SK-N-MC (cell line): Measurements from ENCODE around the gene OOEP.

Experiments
- EZH2 ChIP-seq: fragments of 200-600 bp; sonication (generic); IDR thresholded peaks from one replicate; pipeline ENCODE4 v1.6.1; 2017; ENCODE audit warnings: antibody characterized with exemption
- FOXP2 ChIP-seq: optimal IDR thresholded peaks from 2 replicates; pipeline ENCODE3; 2011; ENCODE audit warnings: mild to moderate bottlenecking, moderate library complexity; ENCODE audit not compliant: insufficient read depth; ENCODE audit errors: extremely low read length, control extremely low read depth
- POLR2AphosphoS5 ChIP-seq: IDR thresholded peaks from 2 replicates; pipeline ENCODE4 v1.6.1; 2012; ENCODE audit warnings: mild to moderate bottlenecking, low read depth, low read length, borderline replicate concordance

DNA sequence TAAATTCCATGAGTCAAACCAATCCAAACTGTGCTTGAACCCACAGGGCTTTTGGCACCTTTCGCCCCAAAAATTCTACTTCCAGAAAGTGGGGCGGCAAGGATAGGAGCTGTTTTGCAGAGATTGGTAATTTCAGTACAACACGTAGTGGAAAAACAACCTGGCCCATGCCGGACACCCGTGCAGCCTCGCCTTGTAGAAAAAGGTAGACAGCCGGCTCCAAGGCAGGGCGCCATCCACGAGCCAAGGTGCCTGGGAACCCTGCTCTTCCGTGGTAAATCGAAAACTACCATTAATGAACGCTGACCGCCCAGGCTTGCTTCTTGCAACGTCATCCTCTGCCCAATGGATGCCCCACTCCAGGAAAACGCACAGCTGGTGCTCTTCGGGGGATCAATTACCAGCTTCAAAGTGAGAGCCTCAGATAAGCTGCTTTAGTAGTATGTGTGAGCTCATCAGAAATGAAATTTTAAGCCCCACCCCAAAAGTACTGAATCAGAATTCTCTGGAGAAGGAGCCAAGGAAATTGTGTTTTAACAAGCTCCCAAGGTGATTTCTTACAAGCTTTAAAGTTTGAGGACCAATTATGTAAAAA, 1.8 kb downstream of the OOEP start:
- TF ChIP-seq EZH2 (no peak), POLR2AphosphoS5 (no peak), FOXP2 (no peak)
